Duodenal mucosa (tissue), 2 donors: Measurements from ENCODE around the gene XPO6.

Experiments
- H3K27ac ChIP-seq: one replicate; pipeline ENCODE4 v1.7.0; 2013; ENCODE audit warnings: low read depth, low read length
- H3K27me3 ChIP-seq, 2 donors: one replicate each; pipeline ENCODE4 v1.7.0; 2013; ENCODE audit warnings: low read length in 2 of 2, control low read depth in 1 of 2; ENCODE audit not compliant: insufficient read depth in 2 of 2, control insufficient read depth in 1 of 2
- H3K36me3 ChIP-seq, 2 donors: one replicate each; pipeline ENCODE4 v1.7.0; 2013; ENCODE audit warnings: low read length in 2 of 2, control low read depth in 1 of 2; ENCODE audit not compliant: insufficient read depth in 2 of 2, control insufficient read depth in 1 of 2
- H3K4me1 ChIP-seq, 2 donors: one replicate each; pipeline ENCODE4 v1.7.0; 2013; ENCODE audit warnings: low read length in 2 of 2, control low read depth in 1 of 2; ENCODE audit not compliant: insufficient read depth in 2 of 2, control insufficient read depth in 1 of 2
- H3K4me3 ChIP-seq, 2 donors: one replicate each; pipeline ENCODE4 v1.7.0; 2013; ENCODE audit warnings: low read length in 2 of 2, low read depth in 1 of 2
- H3K9ac ChIP-seq, 2 donors: one replicate each; pipeline ENCODE4 v1.7.0; 2013; ENCODE audit warnings: low read length in 2 of 2, low read depth in 1 of 2
- H3K9me3 ChIP-seq, 2 donors: one replicate each; pipeline ENCODE4 v1.7.0; 2013; ENCODE audit warnings: low read length in 2 of 2, control low read depth in 1 of 2; ENCODE audit not compliant: control insufficient read depth in 1 of 2

Gene XPO6

DNA sequence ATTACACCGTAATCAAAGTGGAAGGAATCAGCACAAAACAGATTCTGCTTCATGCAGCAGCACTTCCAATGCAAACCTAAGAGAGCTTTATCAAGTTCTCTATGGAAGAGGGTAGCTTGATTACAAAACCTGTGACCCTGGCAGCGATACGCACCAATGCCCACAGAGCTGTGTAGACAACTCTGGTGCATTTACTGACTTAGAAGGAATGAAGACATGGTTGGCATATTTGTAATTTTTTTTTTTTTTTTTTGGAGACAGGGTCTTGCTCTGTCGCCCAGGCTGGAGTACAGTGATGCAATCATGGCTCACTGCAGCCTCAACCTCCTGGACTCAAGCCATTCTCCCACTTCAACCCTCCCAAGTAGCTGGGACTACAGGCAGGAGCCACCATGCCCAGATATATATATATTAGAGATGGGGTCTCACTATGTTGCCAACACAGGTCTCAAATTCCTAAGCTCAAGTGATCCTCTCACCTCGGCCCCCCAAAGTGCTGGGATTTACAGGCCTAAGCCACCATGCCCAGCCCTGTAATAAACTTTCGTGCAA lies 49.4 kb downstream of the XPO6 start:
- H3K27ac ChIP-seq, result no peak overlapping the region
- peaks cover 0 to 3% of the 10 kb centered on the region in 2 donors for H3K4me1 ChIP-seq
- H3K4me3 ChIP-seq, result no peak overlapping the region
- H3K36me3 ChIP-seq, result peaks cover 21 to 52% of the 10 kb centered on the region in 2 donors
- no peak overlapping the region for H3K9ac ChIP-seq
- no peaks in the 10 kb centered on the region for H3K9me3 ChIP-seq
- H3K27me3 ChIP-seq, result no peaks in the 10 kb centered on the region

DNA sequence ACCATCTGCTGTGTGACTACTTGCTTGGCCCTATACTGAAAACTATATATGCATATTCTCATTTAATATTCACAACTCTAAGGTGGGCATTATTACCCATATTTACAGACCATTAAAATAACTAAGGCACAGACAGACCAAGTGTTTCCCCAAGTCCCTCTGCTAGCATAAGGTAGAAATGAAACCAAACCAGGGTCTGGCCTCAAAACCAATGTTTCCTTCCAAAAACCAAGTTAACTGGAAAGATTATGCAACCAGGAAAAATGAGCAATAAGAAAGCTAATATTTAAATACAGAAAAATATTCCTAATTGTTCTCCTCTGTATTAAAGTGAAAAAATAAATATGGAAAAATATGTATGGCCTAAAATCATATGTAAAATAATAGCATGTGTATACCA lies 50.1 kb downstream of the XPO6 start:
- H3K27ac ChIP-seq, result no peak overlapping the region
- H3K4me1 ChIP-seq, result peaks cover 0 to 3% of the 10 kb centered on the region in 2 donors
- no peak overlapping the region for H3K9ac ChIP-seq
- H3K36me3 ChIP-seq, result peaks cover 13 to 45% of the 10 kb centered on the region in 2 donors
- no peaks in the 10 kb centered on the region for H3K9me3 ChIP-seq
- H3K27me3 ChIP-seq, result no peaks in the 10 kb centered on the region
- no peak overlapping the region for H3K4me3 ChIP-seq

DNA sequence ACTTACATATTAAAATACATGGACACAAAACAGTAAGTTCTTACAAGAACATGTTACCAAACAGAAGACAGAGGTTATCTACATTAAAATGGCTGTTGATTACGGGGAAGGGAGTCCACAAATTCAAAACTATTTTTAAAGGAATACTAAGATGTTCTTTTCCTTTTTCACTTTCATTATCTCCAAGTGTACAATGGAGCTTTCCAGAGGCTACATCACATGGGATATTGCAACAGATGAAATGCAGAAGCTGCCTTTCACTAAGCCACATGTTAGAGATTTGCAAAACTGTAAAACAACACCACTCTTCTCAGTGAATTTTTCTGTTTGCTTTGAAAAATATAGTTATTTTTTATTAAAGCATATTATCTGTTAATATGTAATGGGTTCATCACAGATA lies 53.6 kb downstream of the XPO6 start:
- Histone ChIP-seq H3K27ac (no peak overlapping the region), H3K27me3 (no peaks in the 10 kb centered on the region), H3K4me3 (no peak overlapping the region), H3K9me3 (no peaks in the 10 kb centered on the region), H3K36me3 (peaks cover 19 to 44% of the 10 kb centered on the region in 2 donors), H3K4me1 (peaks cover 0 to 3% of the 10 kb centered on the region in 2 donors), H3K9ac (no peak overlapping the region)

DNA sequence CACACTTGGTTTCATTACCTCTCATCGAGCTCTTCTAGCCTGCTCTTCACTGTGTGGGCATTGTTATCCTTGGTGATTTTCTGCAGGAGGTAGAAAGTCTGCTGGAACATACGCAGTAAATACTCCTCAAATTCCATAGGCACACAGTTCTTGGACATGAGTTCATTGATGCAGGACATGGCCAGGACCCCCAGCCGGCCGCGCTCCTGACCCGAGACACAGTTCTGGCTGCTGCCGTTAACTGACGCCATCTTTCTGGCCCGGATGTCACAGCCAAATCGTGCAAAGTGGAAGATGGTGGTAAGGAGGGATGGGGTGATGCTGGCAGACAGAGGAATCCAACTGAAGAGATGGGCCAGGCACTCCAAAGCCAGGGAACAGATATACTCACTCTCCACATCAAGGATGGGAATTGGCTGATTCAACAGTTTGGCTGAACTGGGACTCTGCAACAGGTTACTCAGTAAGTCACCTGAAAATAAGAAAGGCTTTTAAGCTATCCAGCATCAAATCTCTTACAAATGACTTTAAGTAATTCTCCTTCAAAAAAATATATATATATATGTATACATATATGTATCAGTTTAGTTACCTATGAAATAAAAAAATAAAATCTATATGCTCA lies 55.6 kb downstream of the XPO6 start:
- no peak overlapping the region for H3K27ac ChIP-seq
- peaks cover 24 to 52% of the 10 kb centered on the region in 2 donors for H3K36me3 ChIP-seq
- no peaks in the 10 kb centered on the region for H3K27me3 ChIP-seq
- H3K4me1 ChIP-seq, result peaks cover 0 to 3% of the 10 kb centered on the region in 2 donors
- H3K9me3 ChIP-seq, result no peaks in the 10 kb centered on the region
- H3K9ac ChIP-seq, result no peak overlapping the region
- H3K4me3 ChIP-seq, result no peak overlapping the region

DNA sequence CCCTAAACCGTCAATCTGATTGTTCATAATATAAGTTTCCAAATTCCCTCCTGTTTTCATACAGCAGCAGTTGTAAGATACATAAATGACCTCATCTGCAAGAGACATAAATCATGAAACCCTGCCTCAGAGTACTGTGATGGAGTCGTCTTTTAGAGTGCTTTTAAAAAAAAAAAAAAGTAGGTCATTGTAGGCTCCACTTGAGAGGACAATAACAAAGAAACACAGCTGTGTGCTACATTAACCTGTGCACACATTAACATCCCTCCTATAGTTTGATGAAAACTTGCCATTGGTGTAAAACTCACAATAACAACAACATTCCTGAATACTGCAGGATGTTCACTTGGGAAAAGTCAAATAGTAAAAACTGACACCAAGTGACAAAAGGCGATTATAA lies 56.5 kb downstream of the XPO6 start:
- Histone ChIP-seq H3K36me3 (peaks cover 33 to 59% of the 10 kb centered on the region in 2 donors), H3K4me3 (no peak overlapping the region), H3K9ac (no peak overlapping the region), H3K27ac (no peak overlapping the region), H3K27me3 (no peaks in the 10 kb centered on the region), H3K9me3 (no peaks in the 10 kb centered on the region), H3K4me1 (peaks cover 0 to 3% of the 10 kb centered on the region in 2 donors)

DNA sequence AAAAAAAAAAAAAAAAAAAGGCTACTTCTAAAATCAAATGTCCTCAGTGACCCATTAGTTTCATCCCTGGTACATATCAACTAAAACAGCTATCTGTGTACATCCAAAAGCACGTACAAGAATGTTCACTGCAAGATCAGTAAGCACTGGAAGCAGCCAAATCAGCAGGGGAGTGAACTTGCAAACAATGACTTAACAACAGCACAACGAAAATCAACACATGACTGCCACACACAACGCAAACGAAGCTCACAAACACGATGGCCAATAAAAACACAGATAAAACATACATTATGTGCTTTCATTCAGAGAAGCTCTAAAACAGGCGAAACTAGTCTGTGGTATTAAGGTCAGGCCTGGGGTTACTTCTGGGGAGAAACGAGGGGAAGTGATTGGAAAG lies 60.6 kb downstream of the XPO6 start:
- H3K9ac ChIP-seq, result no peak overlapping the region
- no peaks in the 10 kb centered on the region for H3K27me3 ChIP-seq
- H3K27ac ChIP-seq, result no peak overlapping the region
- no peaks in the 10 kb centered on the region for H3K4me1 ChIP-seq
- no peak overlapping the region for H3K4me3 ChIP-seq
- H3K9me3 ChIP-seq, result no peaks in the 10 kb centered on the region
- H3K36me3 ChIP-seq, result peaks cover 56 to 79% of the 10 kb centered on the region in 2 donors

DNA sequence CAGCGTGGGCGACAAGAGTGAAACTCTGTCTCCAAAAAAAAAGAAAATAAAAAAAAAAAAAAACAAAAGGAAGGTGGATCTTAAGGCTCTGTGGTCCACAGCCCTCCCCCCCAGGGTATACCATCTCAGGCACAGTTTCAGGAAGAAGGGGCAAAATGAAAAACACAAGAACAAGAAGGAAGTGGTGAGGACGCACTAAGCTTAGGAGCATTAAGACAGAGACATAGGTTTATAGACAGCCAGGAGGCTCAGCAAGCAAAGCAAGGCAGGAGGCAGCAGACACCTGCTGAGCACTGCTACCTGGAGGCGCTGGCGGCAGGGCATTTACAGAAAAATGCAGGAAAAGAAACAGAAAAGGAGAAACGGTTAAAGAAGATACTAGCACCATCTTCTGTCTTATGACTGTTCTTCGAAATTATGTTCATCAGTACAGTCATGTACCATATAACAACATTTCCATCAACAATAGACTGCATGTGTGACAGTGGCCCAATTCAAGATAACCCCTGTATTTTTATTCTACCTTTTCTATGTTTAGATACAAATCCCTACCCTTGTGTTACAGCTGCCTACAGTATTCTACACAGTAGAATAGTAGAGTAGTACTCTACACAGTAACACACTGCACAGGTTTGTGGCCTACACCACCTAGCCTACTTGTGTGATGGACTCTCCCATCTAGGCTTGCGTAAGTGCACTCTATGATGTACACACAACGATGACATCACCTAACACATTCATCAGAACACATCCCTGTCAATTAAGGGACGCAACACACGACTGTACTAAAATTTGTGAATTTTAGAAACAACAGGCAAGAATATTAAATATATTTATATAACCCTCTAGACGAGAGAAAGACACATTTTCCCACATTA lies 62.5 kb downstream of the XPO6 start:
- Histone ChIP-seq H3K4me1 (no peaks in the 10 kb centered on the region), H3K27ac (no peak overlapping the region), H3K9ac (no peak overlapping the region), H3K27me3 (no peaks in the 10 kb centered on the region), H3K4me3 (no peak overlapping the region), H3K9me3 (no peaks in the 10 kb centered on the region), H3K36me3 (peaks cover 53 to 80% of the 10 kb centered on the region in 2 donors)

DNA sequence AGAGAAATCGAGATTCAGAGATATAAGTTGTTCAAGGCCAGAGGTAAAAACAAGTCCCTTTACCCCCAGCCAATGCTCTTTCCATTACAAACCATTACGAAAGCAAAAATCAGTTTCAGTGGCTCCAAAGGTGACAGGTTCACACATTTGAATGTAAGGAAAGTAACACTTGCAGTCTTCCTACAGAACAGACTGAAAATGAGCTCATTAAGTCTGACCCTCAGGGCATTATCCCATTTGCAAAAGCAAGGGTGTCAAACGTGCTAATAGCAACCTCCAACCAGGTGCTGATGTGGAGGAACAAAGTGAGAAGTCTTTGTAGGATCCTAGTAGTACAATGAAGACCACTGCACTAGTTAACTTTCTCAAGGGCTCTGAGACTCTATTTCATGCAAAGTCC lies 65.2 kb downstream of the XPO6 start:
- H3K9me3 ChIP-seq, result no peaks in the 10 kb centered on the region
- H3K4me1 ChIP-seq, result no peaks in the 10 kb centered on the region
- no peak overlapping the region for H3K4me3 ChIP-seq
- no peaks in the 10 kb centered on the region for H3K27me3 ChIP-seq
- H3K36me3 ChIP-seq, result peaks cover 51 to 71% of the 10 kb centered on the region in 2 donors
- no peak overlapping the region for H3K9ac ChIP-seq
- H3K27ac ChIP-seq, result no peak overlapping the region

DNA sequence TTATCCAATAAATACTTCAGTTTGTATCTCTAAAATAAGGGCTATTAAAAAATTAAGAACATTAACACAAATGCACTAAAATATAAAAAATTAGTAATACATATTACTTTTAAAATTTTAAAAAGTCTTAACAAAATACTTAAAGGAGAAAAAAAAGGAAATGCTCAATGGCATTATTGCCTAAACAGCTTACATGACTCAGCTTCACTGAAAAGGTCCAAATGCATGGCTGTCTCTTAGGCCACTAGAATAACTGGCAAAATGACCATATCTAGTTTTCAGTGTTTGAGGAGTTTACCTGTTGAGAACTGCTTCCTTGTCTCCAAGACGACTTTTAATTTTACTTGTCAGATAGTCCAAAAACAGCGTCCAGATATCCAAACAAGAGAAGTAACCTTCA lies 66.0 kb downstream of the XPO6 start:
- no peaks in the 10 kb centered on the region for H3K4me1 ChIP-seq
- H3K9ac ChIP-seq, result no peak overlapping the region
- H3K9me3 ChIP-seq, result no peaks in the 10 kb centered on the region
- no peaks in the 10 kb centered on the region for H3K27me3 ChIP-seq
- no peak overlapping the region for H3K27ac ChIP-seq
- H3K36me3 ChIP-seq, result peaks cover 49 to 64% of the 10 kb centered on the region in 2 donors
- no peak overlapping the region for H3K4me3 ChIP-seq
